Measurements from ENCODE around the gene STAG1.
A peak's percentile ranks its signal among the peaks of the same experiment; 100 is the strongest.

STAG1 gene

DNA sequence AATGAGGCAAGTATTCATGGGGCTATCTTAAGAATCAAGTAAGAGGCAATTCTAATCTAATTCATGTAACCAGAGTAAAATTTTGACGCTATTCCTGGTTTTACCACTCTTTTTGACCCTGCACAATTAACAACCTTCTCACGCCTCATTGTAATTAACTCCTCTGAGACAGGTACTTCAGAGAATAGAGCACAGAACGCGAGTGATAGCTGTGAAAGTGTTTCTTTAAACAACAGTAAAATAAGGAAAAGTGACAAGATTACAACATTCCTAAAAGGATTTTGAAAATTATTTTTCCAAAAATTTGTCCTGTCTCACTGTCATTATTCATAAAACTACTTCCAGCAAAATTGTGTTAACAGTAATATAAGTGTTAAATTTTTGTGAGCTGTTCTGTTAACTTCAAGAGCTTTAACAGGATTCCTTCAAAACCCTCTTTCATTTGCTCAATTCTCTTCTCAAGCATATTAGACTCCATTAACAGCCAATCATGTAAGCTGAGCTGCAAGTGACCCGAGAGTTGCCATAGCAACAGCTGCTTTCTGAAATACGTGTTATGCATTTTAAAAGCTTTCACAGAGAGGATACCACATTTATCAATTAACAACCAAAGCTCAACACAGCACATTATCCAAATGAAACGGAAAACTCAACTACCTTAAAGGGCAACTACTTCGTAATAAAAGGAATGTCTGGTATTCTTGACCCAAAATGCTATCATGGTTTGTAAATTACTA, 93.1 kb downstream of the STAG1 start:
- no peaks in the 10 kb centered on the region; a peak in 1 of 3 replicates for H3K36me3 ChIP-seq (ENCODE audit: control insufficient read depth in 2 of 2, insufficient read depth in 1 of 2, low read length in 2 of 2)
- ChIA-PET CTCF (no interaction called here), POLR2A (no interaction called here)
- H3K9me3 ChIP-seq (ENCODE audit: control insufficient read depth, insufficient read depth, low read depth, low read length) = no peaks in the 10 kb centered on the region
- no peak overlapping the region for H3K4me3 ChIP-seq (ENCODE audit: low read depth, low read length)
- H3K27ac ChIP-seq (ENCODE audit: extremely low read depth, low read depth, low read length) = no peak overlapping the region
- TF ChIP-seq ZNF324 (tag by site-specific recombination; IDR thresholded peaks at IDR 0.05) (no peak), KLF9 (tag by site-specific recombination; IDR thresholded peaks at IDR 0.05; ENCODE audit: low read depth) (no peak), YY2 (tag by site-specific recombination; IDR thresholded peaks at IDR 0.05) (no peak), SP2 (tag by site-specific recombination; IDR thresholded peaks at IDR 0.05) (peak; percentile 14; the same call in 1 of the 2 replicates), SETDB1 (IDR thresholded peaks at IDR 0.05; ENCODE audit: insufficient read length, low read length) (no peak), ZNF626 (tag by site-specific recombination; IDR thresholded peaks at IDR 0.05) (no peak)
- TF ChIP-seq, protein P1, sequence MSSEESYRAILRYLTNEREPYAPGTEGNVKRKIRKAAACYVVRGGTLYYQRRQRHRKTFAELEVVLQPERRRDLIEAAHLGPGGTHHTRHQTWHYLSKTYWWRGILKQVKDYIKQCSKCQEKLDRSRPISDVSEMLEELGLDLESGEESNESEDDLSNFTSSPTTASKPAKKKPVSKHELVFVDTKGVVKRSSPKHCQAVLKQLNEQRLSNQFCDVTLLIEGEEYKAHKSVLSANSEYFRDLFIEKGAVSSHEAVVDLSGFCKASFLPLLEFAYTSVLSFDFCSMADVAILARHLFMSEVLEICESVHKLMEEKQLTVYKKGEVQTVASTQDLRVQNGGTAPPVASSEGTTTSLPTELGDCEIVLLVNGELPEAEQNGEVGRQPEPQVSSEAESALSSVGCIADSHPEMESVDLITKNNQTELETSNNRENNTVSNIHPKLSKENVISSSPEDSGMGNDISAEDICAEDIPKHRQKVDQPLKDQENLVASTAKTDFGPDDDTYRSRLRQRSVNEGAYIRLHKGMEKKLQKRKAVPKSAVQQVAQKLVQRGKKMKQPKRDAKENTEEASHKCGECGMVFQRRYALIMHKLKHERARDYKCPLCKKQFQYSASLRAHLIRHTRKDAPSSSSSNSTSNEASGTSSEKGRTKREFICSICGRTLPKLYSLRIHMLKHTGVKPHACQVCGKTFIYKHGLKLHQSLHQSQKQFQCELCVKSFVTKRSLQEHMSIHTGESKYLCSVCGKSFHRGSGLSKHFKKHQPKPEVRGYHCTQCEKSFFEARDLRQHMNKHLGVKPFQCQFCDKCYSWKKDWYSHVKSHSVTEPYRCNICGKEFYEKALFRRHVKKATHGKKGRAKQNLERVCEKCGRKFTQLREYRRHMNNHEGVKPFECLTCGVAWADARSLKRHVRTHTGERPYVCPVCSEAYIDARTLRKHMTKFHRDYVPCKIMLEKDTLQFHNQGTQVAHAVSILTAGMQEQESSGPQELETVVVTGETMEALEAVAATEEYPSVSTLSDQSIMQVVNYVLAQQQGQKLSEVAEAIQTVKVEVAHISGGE (tag by site-specific recombination; conservative IDR thresholded peaks at IDR 0.05; ENCODE audit: low read depth) = no peak
- H3K4me1 ChIP-seq (ENCODE audit: control insufficient read depth, insufficient read depth, low read length) = peaks cover 4% of the 10 kb centered on the region; the same call in 1 of the 2 replicates

DNA sequence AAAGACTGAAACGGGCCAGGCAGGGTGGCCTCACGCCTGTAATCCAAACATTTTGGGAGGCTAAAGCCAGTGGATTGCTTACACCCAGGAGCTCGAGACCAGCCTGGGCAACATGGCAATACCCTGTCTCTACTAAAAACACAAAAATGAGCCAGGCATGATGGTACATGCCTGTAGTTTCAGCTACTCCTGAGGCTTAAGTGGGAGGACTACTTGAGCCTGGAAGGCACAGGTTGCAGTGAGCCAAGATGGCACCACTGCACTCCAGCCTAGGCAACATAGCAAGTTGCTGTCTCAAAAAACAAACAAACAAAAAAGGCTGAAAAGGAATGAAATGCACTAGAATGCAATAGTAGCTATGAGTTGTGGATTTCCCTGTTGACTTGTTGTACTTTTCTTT, 94.7 kb downstream of the STAG1 start:
- H3K4me3 ChIP-seq (ENCODE audit: low read depth, low read length) = no peak overlapping the region
- POLR2A ChIA-PET = no interaction called here
- TF ChIP-seq ZNF529 (tag by site-specific recombination; IDR thresholded peaks at IDR 0.05; ENCODE audit: insufficient replicate concordance) (no peak), ZNF555 (tag by site-specific recombination; conservative IDR thresholded peaks at IDR 0.05) (no peak), ZNF654 (tag by site-specific recombination; IDR thresholded peaks at IDR 0.05; ENCODE audit: low read depth) (no peak), RBAK (tag by site-specific recombination; IDR thresholded peaks at IDR 0.05) (no peak)
- TF ChIP-seq, protein P2, sequence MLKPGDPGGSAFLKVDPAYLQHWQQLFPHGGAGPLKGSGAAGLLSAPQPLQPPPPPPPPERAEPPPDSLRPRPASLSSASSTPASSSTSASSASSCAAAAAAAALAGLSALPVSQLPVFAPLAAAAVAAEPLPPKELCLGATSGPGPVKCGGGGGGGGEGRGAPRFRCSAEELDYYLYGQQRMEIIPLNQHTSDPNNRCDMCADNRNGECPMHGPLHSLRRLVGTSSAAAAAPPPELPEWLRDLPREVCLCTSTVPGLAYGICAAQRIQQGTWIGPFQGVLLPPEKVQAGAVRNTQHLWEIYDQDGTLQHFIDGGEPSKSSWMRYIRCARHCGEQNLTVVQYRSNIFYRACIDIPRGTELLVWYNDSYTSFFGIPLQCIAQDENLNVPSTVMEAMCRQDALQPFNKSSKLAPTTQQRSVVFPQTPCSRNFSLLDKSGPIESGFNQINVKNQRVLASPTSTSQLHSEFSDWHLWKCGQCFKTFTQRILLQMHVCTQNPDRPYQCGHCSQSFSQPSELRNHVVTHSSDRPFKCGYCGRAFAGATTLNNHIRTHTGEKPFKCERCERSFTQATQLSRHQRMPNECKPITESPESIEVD (tag by site-specific recombination; IDR thresholded peaks at IDR 0.05) = no peak
- no peak overlapping the region for H3K27ac ChIP-seq (ENCODE audit: extremely low read depth, low read depth, low read length)
- H3K4me1 ChIP-seq (ENCODE audit: control insufficient read depth, insufficient read depth, low read length) = peaks cover 4% of the 10 kb centered on the region; the same call in 1 of the 2 replicates
- CTCF ChIA-PET = no interaction called here
- no peaks in the 10 kb centered on the region for H3K9me3 ChIP-seq (ENCODE audit: control insufficient read depth, insufficient read depth, low read depth, low read length)
- H3K36me3 ChIP-seq (ENCODE audit: control insufficient read depth in 2 of 2, insufficient read depth in 1 of 2, low read length in 2 of 2) = no peaks in the 10 kb centered on the region; a peak in 1 of 3 replicates

DNA sequence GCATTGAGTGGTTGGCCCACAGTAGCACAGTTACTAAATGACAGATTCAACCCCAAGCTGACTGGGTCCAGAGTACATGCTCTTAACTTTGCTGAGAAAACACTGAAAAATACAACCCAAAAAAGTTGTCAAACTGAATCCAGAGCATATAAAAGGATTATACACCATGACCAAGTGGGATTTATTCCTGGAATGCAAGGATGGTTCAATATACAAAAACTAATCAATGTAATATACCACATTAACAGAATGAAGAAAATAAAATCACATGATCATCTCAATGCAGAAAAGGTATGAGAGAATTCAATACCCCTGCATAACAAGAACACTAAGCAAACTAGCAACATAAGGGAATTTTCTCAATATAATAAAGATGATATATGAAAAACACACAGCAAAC, 98.5 kb downstream of the STAG1 start:
- ChIA-PET CTCF (no interaction called here), POLR2A (no interaction called here)
- Histone ChIP-seq H3K4me3 (ENCODE audit: low read depth, low read length) (no peak overlapping the region), H3K4me1 (ENCODE audit: control insufficient read depth, insufficient read depth, low read length) (no peaks in the 10 kb centered on the region), H3K36me3 (ENCODE audit: control insufficient read depth in 2 of 2, insufficient read depth in 1 of 2, low read length in 2 of 2) (no peaks in the 10 kb centered on the region), H3K9me3 (ENCODE audit: control insufficient read depth, insufficient read depth, low read depth, low read length) (no peaks in the 10 kb centered on the region), H3K27ac (ENCODE audit: extremely low read depth, low read depth, low read length) (no peak overlapping the region)
- TF ChIP-seq, protein P3, sequence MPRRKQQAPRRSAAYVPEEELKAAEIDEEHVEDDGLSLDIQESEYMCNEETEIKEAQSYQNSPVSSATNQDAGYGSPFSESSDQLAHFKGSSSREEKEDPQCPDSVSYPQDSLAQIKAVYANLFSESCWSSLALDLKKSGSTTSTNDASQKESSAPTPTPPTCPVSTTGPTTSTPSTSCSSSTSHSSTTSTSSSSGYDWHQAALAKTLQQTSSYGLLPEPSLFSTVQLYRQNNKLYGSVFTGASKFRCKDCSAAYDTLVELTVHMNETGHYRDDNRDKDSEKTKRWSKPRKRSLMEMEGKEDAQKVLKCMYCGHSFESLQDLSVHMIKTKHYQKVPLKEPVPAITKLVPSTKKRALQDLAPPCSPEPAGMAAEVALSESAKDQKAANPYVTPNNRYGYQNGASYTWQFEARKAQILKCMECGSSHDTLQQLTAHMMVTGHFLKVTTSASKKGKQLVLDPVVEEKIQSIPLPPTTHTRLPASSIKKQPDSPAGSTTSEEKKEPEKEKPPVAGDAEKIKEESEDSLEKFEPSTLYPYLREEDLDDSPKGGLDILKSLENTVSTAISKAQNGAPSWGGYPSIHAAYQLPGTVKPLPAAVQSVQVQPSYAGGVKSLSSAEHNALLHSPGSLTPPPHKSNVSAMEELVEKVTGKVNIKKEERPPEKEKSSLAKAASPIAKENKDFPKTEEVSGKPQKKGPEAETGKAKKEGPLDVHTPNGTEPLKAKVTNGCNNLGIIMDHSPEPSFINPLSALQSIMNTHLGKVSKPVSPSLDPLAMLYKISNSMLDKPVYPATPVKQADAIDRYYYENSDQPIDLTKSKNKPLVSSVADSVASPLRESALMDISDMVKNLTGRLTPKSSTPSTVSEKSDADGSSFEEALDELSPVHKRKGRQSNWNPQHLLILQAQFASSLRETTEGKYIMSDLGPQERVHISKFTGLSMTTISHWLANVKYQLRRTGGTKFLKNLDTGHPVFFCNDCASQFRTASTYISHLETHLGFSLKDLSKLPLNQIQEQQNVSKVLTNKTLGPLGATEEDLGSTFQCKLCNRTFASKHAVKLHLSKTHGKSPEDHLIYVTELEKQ (tag by site-specific recombination; IDR thresholded peaks at IDR 0.05; ENCODE audit: borderline replicate concordance) = no peak
- TF ChIP-seq SETDB1 (IDR thresholded peaks at IDR 0.05; ENCODE audit: insufficient read length, low read length) = peak; percentile 91
- no peak for TF ChIP-seq ZBTB48 (tag by site-specific recombination; IDR thresholded peaks at IDR 0.05)
- TF ChIP-seq ZNF366 (tag by site-specific recombination; conservative IDR thresholded peaks at IDR 0.05) = no peak
- no peak for TF ChIP-seq ZNF610 (tag by site-specific recombination; IDR thresholded peaks at IDR 0.05; ENCODE audit: borderline replicate concordance)
- no peak for TF ChIP-seq GFI1B (tag by site-specific recombination; IDR thresholded peaks at IDR 0.05)
- no peak for TF ChIP-seq ZNF416 (tag by site-specific recombination; IDR thresholded peaks at IDR 0.05)
- TF ChIP-seq ZNF792 (tag by site-specific recombination; IDR thresholded peaks at IDR 0.05) = no peak
